Measurements from ENCODE around the gene RERE.

RERE gene

DNA sequence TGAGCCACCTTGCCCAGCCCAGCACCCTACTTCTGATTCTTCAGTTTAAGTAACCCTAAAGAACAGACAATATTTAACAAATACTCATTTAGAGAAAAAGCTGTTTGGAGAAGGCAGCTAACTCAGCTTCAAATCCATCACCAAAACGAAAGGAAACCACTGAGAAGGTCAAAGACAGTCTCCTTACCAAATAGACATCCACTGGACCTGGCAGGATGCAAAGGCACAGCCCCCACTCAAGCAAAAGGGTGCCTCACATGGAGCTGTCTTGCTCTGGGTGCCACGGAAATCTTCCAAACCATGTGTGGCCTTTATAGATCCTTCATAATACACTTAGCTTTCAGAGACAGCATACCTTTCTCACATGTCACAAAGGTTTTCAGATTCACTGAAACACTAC lies 165.5 kb downstream of the RERE start:
- H3K36me3 ChIP-seq (ENCODE audit: insufficient read depth, low read length), result peaks cover 7% of the 10 kb centered on the region; the same call in 1 of the 2 replicates
- no peak overlapping the region for H3K27ac ChIP-seq
- no peak for TF ChIP-seq EZH2 (IDR thresholded peaks at IDR 0.05)
- TF ChIP-seq POLR2AphosphoS5 (IDR thresholded peaks at IDR 0.05; ENCODE audit: borderline replicate concordance, low read depth, low read length), result no peak
- TF ChIP-seq FOXP2 (optimal IDR thresholded peaks at IDR 0.05; ENCODE audit: control extremely low read depth, extremely low read length, insufficient read depth), result no peak
- H3K9me3 ChIP-seq (ENCODE audit: low read depth, low read length), result no peaks in the 10 kb centered on the region
- DNase-seq (ENCODE audit: low read depth, low spot score), result no peak
- no peak overlapping the region for H3K9ac ChIP-seq (ENCODE audit: insufficient read length)
- H3K4me3 ChIP-seq, result no peak overlapping the region

DNA sequence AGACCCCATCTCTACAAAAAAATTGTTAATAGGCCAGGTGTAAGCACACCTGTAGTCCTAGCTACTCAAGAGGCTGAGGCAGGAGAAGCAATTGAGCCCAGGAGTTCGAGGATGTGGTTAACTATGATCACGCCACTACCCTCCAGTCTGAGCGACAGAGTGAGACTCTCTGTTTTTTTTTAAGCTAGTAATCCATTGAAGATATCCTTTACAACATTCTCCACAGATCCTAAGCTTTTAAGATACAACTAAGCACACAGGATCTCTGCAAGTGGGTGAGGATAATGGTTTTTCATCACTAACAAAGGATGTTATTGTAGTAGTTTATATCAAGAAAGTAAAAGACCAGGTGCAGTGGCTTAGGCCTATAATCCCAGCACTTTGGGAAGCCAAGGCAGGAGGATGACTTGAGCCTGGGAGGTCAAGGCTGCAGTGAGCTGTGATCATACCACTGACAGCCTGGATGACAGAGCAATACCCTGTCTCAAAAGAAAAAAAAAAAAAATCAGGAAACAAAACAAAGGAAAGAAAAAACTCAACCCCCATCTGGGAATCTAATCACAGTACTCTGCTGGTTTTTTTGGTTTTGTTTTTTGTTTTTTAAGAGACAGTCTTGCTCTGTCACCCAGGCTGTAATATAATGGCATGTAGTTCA lies 166.1 kb downstream of the RERE start:
- H3K9me3 ChIP-seq (ENCODE audit: low read depth, low read length), result no peaks in the 10 kb centered on the region
- H3K9ac ChIP-seq (ENCODE audit: insufficient read length), result no peak overlapping the region
- H3K36me3 ChIP-seq (ENCODE audit: insufficient read depth, low read length), result peaks cover 7% of the 10 kb centered on the region; the same call in 1 of the 2 replicates
- no peak for TF ChIP-seq EZH2 (IDR thresholded peaks at IDR 0.05)
- TF ChIP-seq POLR2AphosphoS5 (IDR thresholded peaks at IDR 0.05; ENCODE audit: borderline replicate concordance, low read depth, low read length), result no peak
- no peak overlapping the region for H3K27ac ChIP-seq
- no peak for DNase-seq (ENCODE audit: low read depth, low spot score)
- no peak overlapping the region for H3K4me3 ChIP-seq

DNA sequence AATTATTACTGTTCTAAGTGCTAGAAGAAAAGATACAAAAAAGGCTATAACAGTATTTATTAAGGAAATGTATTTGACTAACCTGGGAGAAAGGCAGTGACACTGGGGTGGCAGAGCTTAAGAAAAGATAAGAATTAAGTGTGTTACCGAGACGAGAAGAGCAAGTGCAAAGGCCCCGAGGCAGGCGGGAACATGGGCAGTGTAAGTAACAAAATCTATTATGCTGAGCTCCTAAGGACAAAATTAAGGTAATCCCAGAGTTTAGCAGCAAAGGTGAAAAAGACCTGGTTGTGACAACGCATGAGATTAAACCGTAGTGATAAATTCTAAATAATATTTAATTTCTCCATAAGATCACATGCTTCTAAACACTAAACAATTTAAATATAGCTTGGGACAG lies 167.6 kb downstream of the RERE start:
- DNase-seq (ENCODE audit: low read depth, low spot score), result no peak
- Histone ChIP-seq H3K9ac (ENCODE audit: insufficient read length) (no peak overlapping the region), H3K4me3 (no peak overlapping the region), H3K36me3 (ENCODE audit: insufficient read depth, low read length) (no peaks in the 10 kb centered on the region), H3K27ac (no peak overlapping the region), H3K9me3 (ENCODE audit: low read depth, low read length) (no peaks in the 10 kb centered on the region)
- TF ChIP-seq POLR2AphosphoS5 (IDR thresholded peaks at IDR 0.05; ENCODE audit: borderline replicate concordance, low read depth, low read length) (no peak), FOXP2 (optimal IDR thresholded peaks at IDR 0.05; ENCODE audit: control extremely low read depth, extremely low read length, insufficient read depth) (no peak), EZH2 (IDR thresholded peaks at IDR 0.05) (no peak)

DNA sequence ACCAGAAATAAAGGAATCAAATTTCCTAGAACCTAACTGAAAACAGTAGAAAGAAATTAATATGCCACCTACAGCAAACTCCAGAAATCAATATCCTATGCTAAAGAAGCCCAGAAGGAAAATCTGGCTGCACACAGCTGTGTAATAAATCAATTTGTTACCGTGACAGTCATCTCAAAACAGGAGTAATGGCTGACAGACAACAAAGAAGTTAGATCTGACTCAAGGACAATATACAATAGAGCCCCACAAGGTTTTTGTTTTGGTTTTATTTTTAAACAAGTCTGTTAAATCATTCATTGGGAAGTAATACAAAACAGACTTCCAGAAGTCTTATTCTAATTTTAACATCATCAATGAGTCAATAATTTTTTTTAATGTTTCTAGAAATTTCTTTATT lies 168.4 kb downstream of the RERE start:
- H3K4me3 ChIP-seq, result no peak overlapping the region
- no peak for DNase-seq (ENCODE audit: low read depth, low spot score)
- TF ChIP-seq FOXP2 (optimal IDR thresholded peaks at IDR 0.05; ENCODE audit: control extremely low read depth, extremely low read length, insufficient read depth), result no peak
- no peak for TF ChIP-seq POLR2AphosphoS5 (IDR thresholded peaks at IDR 0.05; ENCODE audit: borderline replicate concordance, low read depth, low read length)
- TF ChIP-seq EZH2 (IDR thresholded peaks at IDR 0.05), result no peak
- H3K27ac ChIP-seq, result no peak overlapping the region
- H3K9me3 ChIP-seq (ENCODE audit: low read depth, low read length), result no peaks in the 10 kb centered on the region
- no peak overlapping the region for H3K9ac ChIP-seq (ENCODE audit: insufficient read length)
- H3K36me3 ChIP-seq (ENCODE audit: insufficient read depth, low read length), result no peaks in the 10 kb centered on the region; the same call in 1 of the 2 replicates

DNA sequence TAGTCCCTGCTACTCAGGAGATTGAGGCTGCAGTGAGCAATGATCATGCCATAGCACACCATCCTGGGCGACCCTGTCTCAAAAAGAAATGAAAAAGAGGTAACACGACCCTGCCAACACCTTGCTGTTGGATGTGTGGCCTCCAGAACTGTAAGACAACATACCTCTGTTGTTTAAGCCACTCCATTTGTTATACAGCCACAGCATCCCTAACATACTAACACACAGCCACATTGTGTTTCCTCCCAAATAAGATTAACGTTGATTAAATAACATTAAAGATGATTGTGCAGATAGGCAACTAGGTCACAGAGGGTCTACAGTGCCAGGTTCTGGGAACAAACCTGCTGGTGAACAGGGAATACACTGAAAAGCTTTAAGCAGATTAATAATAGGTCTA lies 170.4 kb downstream of the RERE start:
- Histone ChIP-seq H3K4me3 (no peak overlapping the region), H3K27ac (no peak overlapping the region), H3K9ac (ENCODE audit: insufficient read length) (no peak overlapping the region), H3K9me3 (ENCODE audit: low read depth, low read length) (no peaks in the 10 kb centered on the region), H3K36me3 (ENCODE audit: insufficient read depth, low read length) (no peaks in the 10 kb centered on the region; the same call in 1 of the 2 replicates)
- no peak for DNase-seq (ENCODE audit: low read depth, low spot score)
- no peak for TF ChIP-seq POLR2AphosphoS5 (IDR thresholded peaks at IDR 0.05; ENCODE audit: borderline replicate concordance, low read depth, low read length)
- TF ChIP-seq FOXP2 (optimal IDR thresholded peaks at IDR 0.05; ENCODE audit: control extremely low read depth, extremely low read length, insufficient read depth), result no peak
- TF ChIP-seq EZH2 (IDR thresholded peaks at IDR 0.05), result no peak

DNA sequence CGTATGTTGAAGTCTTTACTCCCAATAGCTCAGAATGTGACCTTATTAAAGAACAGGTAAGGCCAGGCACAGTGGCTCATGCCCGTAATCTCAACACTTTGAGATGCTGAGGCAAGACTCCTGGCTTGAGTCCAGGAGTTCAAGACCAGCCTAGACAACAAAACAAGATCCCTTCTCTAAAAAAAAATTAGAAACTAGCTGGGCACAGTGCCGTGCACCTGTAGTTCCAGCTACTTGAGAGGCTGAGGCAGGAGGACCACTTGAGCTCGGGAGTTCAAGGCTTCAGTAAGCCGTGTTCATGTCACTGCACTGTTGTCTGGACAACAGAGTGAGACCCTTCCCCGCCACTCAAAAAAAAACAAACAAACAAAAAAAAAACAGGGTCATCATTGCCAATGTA lies 171.3 kb downstream of the RERE start:
- DNase-seq (ENCODE audit: low read depth, low spot score), result no peak
- H3K4me3 ChIP-seq, result no peak overlapping the region
- H3K9me3 ChIP-seq (ENCODE audit: low read depth, low read length), result no peaks in the 10 kb centered on the region
- H3K27ac ChIP-seq, result no peak overlapping the region
- no peak overlapping the region for H3K9ac ChIP-seq (ENCODE audit: insufficient read length)
- no peaks in the 10 kb centered on the region; the same call in 1 of the 2 replicates for H3K36me3 ChIP-seq (ENCODE audit: insufficient read depth, low read length)
- TF ChIP-seq FOXP2 (optimal IDR thresholded peaks at IDR 0.05; ENCODE audit: control extremely low read depth, extremely low read length, insufficient read depth) (no peak), EZH2 (IDR thresholded peaks at IDR 0.05) (no peak)

DNA sequence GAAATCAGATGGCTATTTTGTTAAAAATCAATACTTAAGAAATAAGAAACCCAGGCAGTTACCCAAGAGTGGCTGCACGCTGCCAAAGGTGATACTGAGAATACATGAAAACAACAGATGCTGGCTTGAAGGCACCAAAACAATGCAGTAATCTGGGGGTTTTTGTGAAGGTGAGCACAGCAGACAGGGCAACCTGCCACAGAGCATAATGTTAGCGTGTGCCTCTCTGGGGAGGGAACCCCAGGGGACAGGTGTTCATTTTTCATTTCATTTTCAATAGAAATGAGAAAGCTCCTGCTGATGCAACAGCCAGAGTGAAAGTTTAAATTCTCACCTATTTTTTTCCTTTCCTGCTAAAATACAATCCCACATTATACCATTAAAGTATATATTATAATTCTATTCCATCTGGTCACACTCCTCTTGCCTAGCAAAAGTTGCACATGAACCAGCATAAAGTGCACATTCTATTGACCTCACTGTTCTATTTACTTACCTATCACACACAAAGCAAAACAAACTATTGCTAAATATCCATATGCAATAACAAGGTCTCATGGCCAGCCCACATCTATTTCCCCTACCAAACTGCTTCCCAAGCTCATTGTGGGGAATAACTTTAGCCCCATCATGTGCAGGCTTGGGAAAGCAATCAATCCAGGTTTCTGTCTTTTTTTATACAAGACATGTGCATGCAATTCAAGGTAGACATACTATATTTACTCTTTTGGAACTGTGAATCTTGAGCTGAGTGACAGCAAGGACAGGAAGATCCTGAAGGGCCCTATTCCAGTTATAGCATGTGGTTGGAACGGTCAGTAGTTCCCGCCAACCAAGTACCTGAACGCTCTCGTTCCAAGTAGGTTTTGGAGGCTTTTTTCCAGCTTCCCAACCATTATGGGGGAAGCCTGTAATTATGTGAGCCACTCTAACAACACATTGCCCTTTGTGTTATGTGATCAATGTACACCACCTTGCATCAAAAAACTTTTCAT lies 173.6 kb downstream of the RERE start:
- H3K9me3 ChIP-seq (ENCODE audit: low read depth, low read length), result no peaks in the 10 kb centered on the region
- H3K36me3 ChIP-seq (ENCODE audit: insufficient read depth, low read length), result no peaks in the 10 kb centered on the region; the same call in 1 of the 2 replicates
- H3K27ac ChIP-seq, result no peak overlapping the region
- H3K9ac ChIP-seq (ENCODE audit: insufficient read length), result no peak overlapping the region
- DNase-seq (ENCODE audit: low read depth, low spot score), result no peak
- H3K4me3 ChIP-seq, result no peak overlapping the region
- TF ChIP-seq POLR2AphosphoS5 (IDR thresholded peaks at IDR 0.05; ENCODE audit: borderline replicate concordance, low read depth, low read length) (no peak), EZH2 (IDR thresholded peaks at IDR 0.05) (no peak), FOXP2 (optimal IDR thresholded peaks at IDR 0.05; ENCODE audit: control extremely low read depth, extremely low read length, insufficient read depth) (no peak)

DNA sequence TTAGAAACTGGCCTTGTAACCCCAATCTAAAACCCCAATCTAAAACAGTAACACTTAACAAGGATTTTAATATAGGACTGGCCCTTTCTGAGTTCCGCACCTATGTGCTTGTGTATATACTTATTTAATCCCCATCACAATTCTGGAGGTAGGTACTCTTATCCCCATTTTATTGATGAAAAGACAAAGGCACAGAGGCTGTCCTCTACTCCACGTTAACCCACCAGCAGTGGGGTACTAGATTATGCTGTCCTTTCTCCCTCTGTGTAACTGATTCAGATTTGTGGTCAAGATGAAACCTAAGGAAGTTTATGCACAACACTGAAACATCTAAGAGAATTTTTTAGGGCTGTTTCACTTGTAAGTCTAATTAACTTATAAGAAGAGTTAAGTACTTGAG lies 175.3 kb downstream of the RERE start:
- H3K27ac ChIP-seq, result no peak overlapping the region
- DNase-seq (ENCODE audit: low read depth, low spot score), result no peak
- no peak overlapping the region for H3K9ac ChIP-seq (ENCODE audit: insufficient read length)
- no peaks in the 10 kb centered on the region; the same call in 1 of the 2 replicates for H3K36me3 ChIP-seq (ENCODE audit: insufficient read depth, low read length)
- no peak overlapping the region for H3K4me3 ChIP-seq
- no peaks in the 10 kb centered on the region for H3K9me3 ChIP-seq (ENCODE audit: low read depth, low read length)
- TF ChIP-seq FOXP2 (optimal IDR thresholded peaks at IDR 0.05; ENCODE audit: control extremely low read depth, extremely low read length, insufficient read depth), result no peak
- TF ChIP-seq POLR2AphosphoS5 (IDR thresholded peaks at IDR 0.05; ENCODE audit: borderline replicate concordance, low read depth, low read length), result no peak

All from SK-N-MC (cell line).